Activated naive CD4-positive, alpha-beta T cell treated with anti-CD3 and anti-CD28 coated beads, Interleukin-2, amount 10 ng/mL, durations not matched to agents 7 days and 5 days (primary cell): ENCODE data around the gene TENM4.

ENCODE experiments used
- CTCF ChIA-PET: fragments of 350-600 bp; sonication (Branson Sonifier 250); formaldehyde crosslinking; loops from one replicate; lab custom pipeline; 2021; ENCODE audit warnings: antibody characterized with exemption; lab: Charles Lee
- DNase-seq: peaks from one replicate; pipeline ENCODE4 v3.0.0-alpha.2; 2020
- H3K27ac Mint-ChIP-seq: one replicate; pipeline ENCODE4 v1.8.0; 2021; ENCODE audit warnings: mild to moderate bottlenecking, moderate library complexity, mixed read lengths
- H3K27me3 Mint-ChIP-seq: one replicate; pipeline ENCODE4 v1.8.0; 2021; ENCODE audit warnings: mild to moderate bottlenecking, mixed read lengths
- H3K36me3 Mint-ChIP-seq: one replicate; pipeline ENCODE4 v1.8.0; 2021; ENCODE audit warnings: mixed read lengths
- H3K4me1 Mint-ChIP-seq: one replicate; pipeline ENCODE4 v1.8.0; 2021; ENCODE audit warnings: mixed read lengths
- H3K4me3 Mint-ChIP-seq: one replicate; pipeline ENCODE4 v1.8.0; 2021; ENCODE audit warnings: mild to moderate bottlenecking, moderate library complexity, mixed read lengths
- H3K9me3 Mint-ChIP-seq: one replicate; pipeline ENCODE4 v1.8.0; 2021; ENCODE audit warnings: mixed read lengths

Gene TENM4

GRCh38 chr11:78659326-78660270 is 781.2 kb downstream of the TENM4 start:
- Mint-ChIP-seq H3K4me3 (no peak overlapping the region), H3K4me1 (no peaks in the 10 kb centered on the region), H3K36me3 (no peaks in the 10 kb centered on the region), H3K27me3 (peaks cover 17% of the 10 kb centered on the region), H3K9me3 (no peaks in the 10 kb centered on the region), H3K27ac (no peak overlapping the region)
- no peak for DNase-seq
- CTCF ChIA-PET = interaction anchor here (4.7 kb wide), 1 partner anchor 13 kb away, joined by 24 read pairs; no protein-coding TSS in a partner anchor

- Mint-ChIP-seq H3K4me3 (no peak overlapping the region), H3K27me3 (peaks cover 13% of the 10 kb centered on the region), H3K4me1 (no peaks in the 10 kb centered on the region), H3K36me3 (no peaks in the 10 kb centered on the region), H3K9me3 (no peaks in the 10 kb centered on the region), H3K27ac (no peak overlapping the region)
- CTCF ChIA-PET = interaction anchor here (0.7 kb wide), 1 partner anchor 13 kb away, joined by 3 read pairs; no protein-coding TSS in a partner anchor
- DNase-seq = no peak
Observed at GRCh38 chr11:78657968-78658839, 782.6 kb downstream of the TENM4 start.

GRCh38 chr11:78657441-78657840 is 783.4 kb downstream of the TENM4 start:
- H3K4me1 Mint-ChIP-seq = no peaks in the 10 kb centered on the region
- no peaks in the 10 kb centered on the region for H3K9me3 Mint-ChIP-seq
- H3K36me3 Mint-ChIP-seq = no peaks in the 10 kb centered on the region
- H3K27me3 Mint-ChIP-seq = peaks cover 9% of the 10 kb centered on the region
- no peak overlapping the region for H3K27ac Mint-ChIP-seq
- H3K4me3 Mint-ChIP-seq = no peak overlapping the region
- CTCF ChIA-PET = no interaction called here
- DNase-seq = no peak

GRCh38 chr11:78656984-78657383 is 783.8 kb downstream of the TENM4 start:
- H3K4me1 Mint-ChIP-seq = no peaks in the 10 kb centered on the region
- peaks cover 9% of the 10 kb centered on the region for H3K27me3 Mint-ChIP-seq
- no peak overlapping the region for H3K4me3 Mint-ChIP-seq
- H3K27ac Mint-ChIP-seq = no peak overlapping the region
- no peaks in the 10 kb centered on the region for H3K9me3 Mint-ChIP-seq
- DNase-seq = no peak
- CTCF ChIA-PET = interaction anchor here (2.3 kb wide), 1 partner anchor 11 kb away, joined by 16 read pairs; no protein-coding TSS in a partner anchor
- no peaks in the 10 kb centered on the region for H3K36me3 Mint-ChIP-seq

- peaks cover 9% of the 10 kb centered on the region for H3K27me3 Mint-ChIP-seq
Observed at GRCh38 chr11:78656327-78656726, 784.5 kb downstream of the TENM4 start.

GRCh38 chr11:78655561-78655960 is 785.3 kb downstream of the TENM4 start:
- CTCF ChIA-PET = interaction anchor here (0.6 to 2.3 kb wide), 2 partner anchors 10 to 144 kb away, joined by 3 to 16 read pairs; no protein-coding TSS in a partner anchor
- Mint-ChIP-seq H3K9me3 (no peaks in the 10 kb centered on the region), H3K27me3 (peaks cover 9% of the 10 kb centered on the region), H3K36me3 (no peaks in the 10 kb centered on the region), H3K4me3 (no peak overlapping the region), H3K4me1 (no peaks in the 10 kb centered on the region), H3K27ac (no peak overlapping the region)
- no peak for DNase-seq

More at GRCh38 chr11:78656327-78656726, 784.5 kb downstream of the TENM4 start:
- Mint-ChIP-seq H3K4me3 (no peak overlapping the region), H3K9me3 (no peaks in the 10 kb centered on the region), H3K27ac (no peak overlapping the region), H3K36me3 (no peaks in the 10 kb centered on the region), H3K4me1 (no peaks in the 10 kb centered on the region)
- CTCF ChIA-PET = interaction anchor here (0.6 to 2.3 kb wide), 2 partner anchors 10 to 143 kb away, joined by 3 to 16 read pairs; no protein-coding TSS in a partner anchor
- DNase-seq = no peak

- DNase-seq = no peak
- Mint-ChIP-seq H3K9me3 (no peaks in the 10 kb centered on the region), H3K27me3 (peaks cover 7% of the 10 kb centered on the region), H3K4me1 (no peaks in the 10 kb centered on the region), H3K27ac (no peak overlapping the region), H3K36me3 (no peaks in the 10 kb centered on the region), H3K4me3 (no peak overlapping the region)
- CTCF ChIA-PET = interaction anchor here (1.8 to 2.3 kb wide), 2 partner anchors 9 kb away, joined by 8 to 16 read pairs; no protein-coding TSS in a partner anchor
Observed at GRCh38 chr11:78654866-78655265, 786.0 kb downstream of the TENM4 start.

GRCh38 chr11:78654071-78654470 is 786.8 kb downstream of the TENM4 start:
- DNase-seq = no peak

GRCh38 chr11:78653294-78653909 is 787.4 kb downstream of the TENM4 start:
- Mint-ChIP-seq H3K9me3 (no peaks in the 10 kb centered on the region), H3K27me3 (peaks cover 9% of the 10 kb centered on the region), H3K36me3 (no peaks in the 10 kb centered on the region), H3K4me1 (no peaks in the 10 kb centered on the region), H3K4me3 (no peak overlapping the region), H3K27ac (no peak overlapping the region)
- CTCF ChIA-PET = interaction anchor here (1.8 kb wide), 1 partner anchor 8 kb away, joined by 8 read pairs; no protein-coding TSS in a partner anchor
- DNase-seq = no peak

More at GRCh38 chr11:78654071-78654470, 786.8 kb downstream of the TENM4 start:
- H3K27ac Mint-ChIP-seq = no peak overlapping the region
- H3K9me3 Mint-ChIP-seq = no peaks in the 10 kb centered on the region
- H3K36me3 Mint-ChIP-seq = no peaks in the 10 kb centered on the region
- H3K27me3 Mint-ChIP-seq = peaks cover 9% of the 10 kb centered on the region
- CTCF ChIA-PET = interaction anchor here (1.8 kb wide), 1 partner anchor 8 kb away, joined by 8 read pairs; no protein-coding TSS in a partner anchor
- no peak overlapping the region for H3K4me3 Mint-ChIP-seq
- H3K4me1 Mint-ChIP-seq = no peaks in the 10 kb centered on the region

- Mint-ChIP-seq H3K4me3 (no peak overlapping the region), H3K4me1 (no peaks in the 10 kb centered on the region), H3K27ac (no peak overlapping the region), H3K27me3 (peaks cover 9% of the 10 kb centered on the region), H3K9me3 (no peaks in the 10 kb centered on the region), H3K36me3 (no peaks in the 10 kb centered on the region)
- DNase-seq = no peak
- CTCF ChIA-PET = interaction anchor here (1.8 kb wide), 1 partner anchor 7 kb away, joined by 8 read pairs; no protein-coding TSS in a partner anchor
Observed at GRCh38 chr11:78652843-78653239, 788.0 kb downstream of the TENM4 start.

- H3K27me3 Mint-ChIP-seq = peaks cover 9% of the 10 kb centered on the region
- CTCF ChIA-PET = interaction anchor here (8.5 kb wide), 1 partner anchor 64 kb away, joined by 160 read pairs; no protein-coding TSS in a partner anchor
- no peaks in the 10 kb centered on the region for H3K9me3 Mint-ChIP-seq
- no peak overlapping the region for H3K4me3 Mint-ChIP-seq
- no peaks in the 10 kb centered on the region for H3K4me1 Mint-ChIP-seq
- H3K27ac Mint-ChIP-seq = no peak overlapping the region
- DNase-seq = no peak
- H3K36me3 Mint-ChIP-seq = no peaks in the 10 kb centered on the region
Observed at GRCh38 chr11:78651923-78652842, 788.6 kb downstream of the TENM4 start.

- Mint-ChIP-seq H3K27me3 (peaks cover 9% of the 10 kb centered on the region), H3K4me3 (no peak overlapping the region), H3K9me3 (no peaks in the 10 kb centered on the region), H3K36me3 (no peaks in the 10 kb centered on the region), H3K4me1 (no peaks in the 10 kb centered on the region), H3K27ac (no peak overlapping the region)
- CTCF ChIA-PET = interaction anchor here (8.5 kb wide), 1 partner anchor 65 kb away, joined by 160 read pairs; no protein-coding TSS in a partner anchor
- no peak for DNase-seq
Observed at GRCh38 chr11:78651136-78651775, 789.6 kb downstream of the TENM4 start.
